ENCODE data around the gene THAP4. TPM values are rescaled to one million over a fixed set of nuclear protein-coding genes. Genes with fewer than 3 reads are reported as not detected.

The THAP4 gene
- total RNA-seq, 1 experiment from 2014 or later: 22.2 TPM

DNA sequence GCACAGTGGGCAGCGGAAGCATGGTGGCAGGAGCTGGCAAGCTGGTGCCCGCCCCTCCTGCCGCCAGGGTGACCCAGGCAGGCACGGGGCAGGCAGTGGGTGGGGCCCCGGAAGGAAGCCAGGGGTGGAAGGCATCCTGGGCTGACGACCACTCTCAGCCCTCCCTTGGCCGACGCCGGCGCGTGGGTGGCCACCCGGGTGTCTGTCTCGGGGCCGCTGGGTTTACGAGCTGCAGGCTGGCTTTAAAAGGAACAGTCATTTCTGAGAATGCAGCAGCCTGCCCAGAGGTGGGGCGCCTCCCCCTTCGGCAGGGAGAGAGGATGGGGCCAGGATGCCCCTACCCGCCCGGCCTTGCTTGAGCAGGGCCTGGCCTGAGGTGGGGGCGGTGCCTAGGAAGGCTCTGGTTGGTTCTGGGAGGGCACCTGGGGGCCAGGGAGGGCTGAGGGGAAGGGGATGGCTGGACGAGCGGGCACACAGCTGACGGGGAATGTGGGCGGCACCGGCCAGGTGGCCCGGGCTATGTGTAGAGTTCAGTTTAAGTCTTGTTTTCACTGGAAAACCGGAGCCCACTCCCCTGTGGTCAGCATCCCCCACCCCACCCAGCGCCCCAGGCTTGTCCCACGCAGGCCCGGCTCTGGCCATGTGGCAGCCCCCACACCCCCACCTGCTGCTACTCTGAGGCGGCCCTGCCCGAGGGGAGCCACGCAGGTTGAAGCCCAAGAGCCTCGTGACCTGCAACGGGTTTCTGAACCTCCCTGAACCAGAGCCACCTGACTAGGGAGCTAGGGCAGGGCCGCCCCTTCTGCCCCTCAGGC is 72.2 kb downstream of the THAP4 start:
- DNase-seq (ENCODE audit: low read depth): no peak

DNA sequence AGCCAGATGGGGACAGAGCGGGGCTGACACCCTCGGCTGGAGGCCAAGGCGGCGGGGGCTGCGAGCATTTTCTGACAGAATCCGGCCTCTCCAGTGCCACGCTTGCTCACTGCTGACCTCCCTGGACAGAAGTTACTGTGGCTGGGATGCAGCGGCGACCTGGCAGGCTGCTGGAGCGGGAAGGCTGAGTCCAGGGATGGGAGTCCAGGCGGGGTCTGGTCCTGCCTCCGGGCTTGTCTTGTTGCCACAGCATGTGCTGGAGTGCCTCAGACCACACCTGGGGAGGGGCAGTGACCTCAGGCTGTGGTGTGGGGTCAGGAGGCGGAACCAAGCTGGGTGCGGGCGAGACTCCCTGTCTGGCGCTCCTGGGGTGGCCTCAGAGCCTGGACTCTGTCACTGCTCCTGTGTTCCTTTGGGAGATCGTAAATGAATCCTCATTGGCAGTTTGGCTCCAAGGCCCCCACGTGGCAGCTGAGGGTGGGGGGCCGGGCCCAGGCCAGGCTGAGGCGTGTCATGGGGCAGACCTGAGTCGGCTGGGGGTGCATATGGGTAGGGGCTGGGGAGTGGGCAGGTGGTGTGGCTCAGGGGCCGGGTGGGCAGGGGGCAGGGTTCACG is 72.9 kb downstream of the THAP4 start:
- no peak for DNase-seq (ENCODE audit: low read depth)

DNA sequence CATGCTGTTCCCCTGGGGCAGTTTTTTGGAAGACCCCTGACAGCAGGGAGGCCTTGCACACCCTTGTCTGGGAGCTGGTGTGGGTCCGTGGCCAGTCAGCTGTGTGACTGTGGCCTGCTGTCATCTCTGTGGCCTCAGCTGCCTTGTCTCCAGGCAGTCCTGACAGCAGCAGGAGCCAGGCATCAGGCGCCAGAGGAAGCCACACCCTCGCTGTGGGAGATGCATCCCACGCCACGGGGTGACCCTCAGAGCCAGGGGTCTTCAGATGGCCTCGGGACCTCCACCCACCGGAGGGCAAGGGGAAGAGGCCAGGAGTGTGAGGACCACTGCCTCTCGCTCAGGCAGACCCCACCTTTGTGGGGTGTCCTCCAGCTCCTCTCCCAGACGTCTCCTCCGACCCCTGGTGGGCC is 73.4 kb downstream of the THAP4 start:
- no peak for DNase-seq (ENCODE audit: low read depth)

DNA sequence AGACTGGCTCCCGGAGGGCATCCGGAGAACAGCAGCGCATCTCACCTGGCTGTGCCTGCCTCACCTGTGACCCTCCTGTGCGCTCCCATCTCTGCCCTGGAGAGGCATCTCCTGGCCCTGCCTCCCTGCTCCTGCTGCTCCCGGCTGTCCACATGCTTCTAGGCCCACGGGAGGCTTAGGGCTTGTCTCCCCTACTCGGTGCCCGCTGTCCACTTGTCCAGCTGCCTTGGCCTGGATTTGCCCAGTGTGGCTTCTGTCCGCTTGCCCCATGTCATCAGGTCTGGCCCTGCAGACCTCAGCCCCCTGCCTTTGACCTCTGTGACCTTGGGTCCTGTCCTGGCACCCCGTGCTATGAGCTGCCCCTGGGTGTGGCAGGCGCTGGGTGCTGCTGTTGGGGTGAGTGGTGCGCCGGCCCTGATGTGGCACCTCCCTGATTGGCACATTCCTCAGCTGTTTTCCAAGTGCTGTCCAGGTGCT is 73.9 kb downstream of the THAP4 start:
- no peak for DNase-seq (ENCODE audit: low read depth)

DNA sequence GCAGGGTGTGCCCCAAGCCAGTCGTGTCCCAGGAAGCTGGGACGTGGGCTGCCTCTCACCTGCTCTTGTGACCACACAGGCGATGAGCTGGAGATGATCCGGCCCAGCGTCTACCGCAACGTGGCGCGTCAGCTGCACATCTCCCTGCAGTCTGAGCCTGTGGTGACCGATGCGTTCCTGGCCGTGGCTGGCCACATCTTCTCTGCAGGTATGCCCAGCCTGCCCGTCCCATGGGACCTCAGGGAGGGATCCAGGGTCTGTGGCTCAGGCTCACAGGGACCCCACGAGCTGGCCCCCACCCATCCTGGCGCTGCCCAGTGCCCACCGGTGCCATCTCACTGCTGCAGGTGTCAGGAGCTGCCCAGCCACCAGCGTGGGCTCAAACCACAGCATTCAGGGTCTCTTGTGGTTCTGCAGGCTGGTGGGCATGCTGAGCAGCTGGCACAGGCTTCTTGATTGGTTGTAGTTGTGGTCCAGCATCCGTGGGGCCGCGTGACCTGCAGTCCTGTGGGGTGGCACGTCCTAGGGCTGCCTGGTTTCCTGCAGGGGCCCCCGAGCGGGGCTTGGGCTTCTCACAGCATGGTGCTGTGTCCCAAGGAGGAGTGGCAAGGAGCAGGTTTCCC is 74.6 kb downstream of the THAP4 start:
- DNase-seq (ENCODE audit: low read depth): no peak

DNA sequence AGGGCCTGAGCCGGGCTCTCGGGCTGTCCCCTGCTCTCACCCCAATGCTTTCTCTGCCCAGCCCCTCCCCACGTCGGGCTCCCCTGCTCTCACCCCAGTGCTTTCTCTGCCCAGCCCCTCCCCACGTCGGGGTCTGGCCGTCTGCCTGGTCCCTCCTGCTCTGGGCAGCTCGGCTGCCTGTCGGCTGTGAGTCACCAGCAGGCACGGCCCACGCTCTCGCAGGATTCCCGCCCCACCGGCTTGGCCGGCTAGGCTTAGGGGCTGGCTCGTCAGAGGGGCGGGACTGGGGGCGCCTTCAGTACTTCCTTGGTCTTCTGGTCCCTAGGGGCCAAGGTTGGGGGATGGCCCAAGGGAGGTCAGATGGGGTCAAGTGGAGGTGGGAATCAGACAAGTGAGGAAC is 75.1 kb downstream of the THAP4 start:
- peak; percentile 41 for DNase-seq (ENCODE audit: low read depth)

DNA sequence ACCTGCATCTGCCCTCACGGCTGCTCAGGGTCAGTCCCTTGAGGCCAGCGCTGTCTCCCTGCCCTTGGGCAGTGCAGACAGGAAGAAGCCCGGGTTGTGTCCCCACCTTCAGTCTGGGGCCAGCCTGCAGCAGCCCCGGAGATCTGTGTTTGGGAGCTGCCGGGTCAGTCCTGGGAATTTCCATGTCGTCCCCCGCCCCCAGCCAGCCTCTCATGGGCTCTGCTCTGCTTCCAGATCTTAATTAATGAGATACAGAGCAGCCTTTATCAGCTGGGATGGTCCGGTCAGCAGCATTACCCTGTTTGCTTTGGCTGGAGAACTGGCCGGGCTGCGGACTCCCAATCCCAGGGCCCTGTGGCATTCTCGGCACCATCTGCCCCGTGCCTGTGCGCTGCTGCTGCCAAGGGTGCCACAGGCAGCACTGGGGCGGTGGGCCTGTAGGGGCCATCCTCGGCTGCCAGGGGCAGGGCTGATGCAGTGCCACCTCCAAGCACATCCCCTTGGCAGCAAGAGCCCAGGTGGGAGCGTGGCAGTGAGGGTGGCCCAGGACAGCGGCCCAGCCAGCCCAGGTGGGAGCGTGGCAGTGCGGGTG is 76.0 kb downstream of the THAP4 start:
- no peak for DNase-seq (ENCODE audit: low read depth)

DNA sequence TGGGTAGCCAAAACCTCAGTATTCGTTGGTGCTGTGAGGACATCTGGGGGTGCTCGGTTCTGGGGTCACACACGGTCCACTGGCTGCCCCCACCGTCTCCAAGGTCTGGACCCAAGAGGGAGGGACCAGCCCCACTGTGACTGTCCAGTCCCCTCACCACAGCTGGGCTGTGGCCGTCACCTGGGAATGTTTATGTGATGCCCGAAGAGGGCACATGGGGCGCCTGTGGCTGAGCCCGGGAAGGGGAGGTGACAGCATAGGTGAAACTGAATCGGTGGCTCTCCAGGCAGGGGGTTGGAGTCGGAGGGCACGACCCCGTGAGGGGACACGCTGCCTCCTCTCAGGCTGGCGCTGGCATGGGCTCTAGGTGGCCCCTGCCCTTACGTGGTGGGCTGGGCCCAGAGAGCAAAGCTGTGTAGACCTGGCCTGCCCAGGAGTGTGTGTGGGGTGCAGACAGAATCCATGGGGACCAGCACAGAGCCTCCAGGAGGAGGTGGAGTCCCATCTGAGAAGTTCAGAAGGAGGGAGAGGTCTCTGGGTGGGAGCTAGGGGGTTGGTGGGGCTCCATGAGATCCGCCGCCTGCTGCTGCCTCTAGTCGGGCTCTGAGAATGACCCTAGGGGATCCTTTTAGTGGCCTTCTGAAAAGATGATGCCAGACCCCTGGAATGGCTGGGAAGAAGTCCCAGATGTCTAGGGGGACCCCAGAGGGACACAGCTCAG is 76.6 kb downstream of the THAP4 start:
- no peak for DNase-seq (ENCODE audit: low read depth)

DNA sequence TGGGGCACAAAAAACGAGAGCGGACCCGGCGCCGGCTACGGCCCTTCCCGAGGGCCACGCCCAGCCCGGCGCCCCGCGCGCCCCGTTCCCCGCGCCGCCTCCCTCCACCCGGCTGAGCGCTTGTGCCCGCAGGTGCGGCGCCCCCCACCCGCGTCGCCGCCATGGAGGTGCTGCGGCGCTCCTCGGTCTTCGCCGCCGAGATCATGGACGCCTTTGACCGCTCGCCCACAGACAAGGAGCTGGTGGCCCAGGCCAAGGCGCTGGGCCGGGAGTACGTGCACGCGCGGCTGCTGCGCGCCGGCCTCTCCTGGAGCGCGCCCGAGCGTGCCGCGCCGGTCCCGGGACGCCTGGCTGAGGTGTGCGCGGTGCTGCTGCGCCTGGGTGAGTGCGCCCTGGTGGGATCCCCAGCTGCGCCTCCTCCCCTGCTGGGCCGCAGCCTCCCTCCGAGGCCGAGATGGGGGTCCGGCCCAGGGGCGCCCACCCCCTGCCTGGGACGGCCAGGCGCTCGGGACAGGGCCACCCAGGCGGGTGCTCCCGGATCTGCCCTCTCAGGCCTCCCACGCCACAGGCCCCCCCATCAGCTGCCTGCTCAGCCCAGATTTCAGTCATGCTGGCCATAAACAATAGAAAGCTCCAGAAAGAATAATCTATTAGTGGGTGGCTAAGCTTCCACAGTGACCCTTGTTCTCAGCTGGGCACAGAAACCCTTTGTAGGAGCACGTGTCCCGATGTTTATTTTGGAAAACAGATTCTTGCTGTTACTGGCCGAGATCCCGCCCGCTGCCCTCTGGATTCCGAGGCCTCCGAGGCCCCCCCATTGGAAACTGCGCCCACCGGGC is 77.4 kb downstream of the THAP4 start:
- DNase-seq (ENCODE audit: low read depth): peak; percentile 41

DNA sequence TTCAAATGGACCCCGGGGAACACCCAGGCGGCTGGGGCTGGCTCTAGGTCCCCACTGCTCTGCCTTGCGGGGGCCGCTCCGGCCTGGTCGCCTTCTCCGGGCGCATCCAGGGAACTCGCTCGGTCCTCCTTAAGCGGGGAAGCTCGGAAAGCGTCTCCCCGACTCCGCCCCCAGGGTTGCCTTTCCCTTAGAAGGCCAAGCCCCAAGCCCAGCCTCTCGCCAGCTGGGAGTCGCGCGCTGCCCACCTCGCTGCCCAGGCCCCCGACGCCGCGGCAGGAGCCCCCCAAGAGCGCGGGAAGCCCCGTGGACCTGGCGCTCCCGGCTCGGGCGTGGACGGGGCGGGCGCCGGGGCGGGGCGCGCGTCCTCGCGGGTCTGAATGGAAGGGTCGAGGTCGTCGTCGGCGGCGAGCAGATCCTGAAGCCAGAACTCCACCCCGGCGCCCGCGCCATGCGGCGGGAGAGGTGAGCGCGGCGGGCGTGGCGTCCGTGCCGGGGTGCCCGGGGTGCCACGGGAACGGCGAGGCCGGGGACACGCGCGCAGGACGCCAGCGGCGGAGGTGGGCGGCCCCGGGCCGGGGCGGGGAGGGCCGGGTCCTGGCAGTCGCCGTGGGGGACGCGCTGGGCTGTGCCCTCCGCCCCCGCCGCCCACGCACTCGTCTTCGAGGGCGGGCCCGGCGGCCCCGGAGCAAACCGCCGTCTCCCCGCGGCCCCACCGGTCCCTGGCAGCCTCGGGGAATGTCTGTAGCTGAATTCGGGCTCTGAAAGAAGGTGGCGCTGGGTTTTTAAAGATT is 78.2 kb downstream of the THAP4 start, which contains the start of gene BOK:
TSS of gene BOK (plus strand) at position 214 of the 791 bp plus-strand sequence. CDS start 739 bp downstream, outside the sequence.
- peak; percentile 57 for DNase-seq (ENCODE audit: low read depth)

DNA sequence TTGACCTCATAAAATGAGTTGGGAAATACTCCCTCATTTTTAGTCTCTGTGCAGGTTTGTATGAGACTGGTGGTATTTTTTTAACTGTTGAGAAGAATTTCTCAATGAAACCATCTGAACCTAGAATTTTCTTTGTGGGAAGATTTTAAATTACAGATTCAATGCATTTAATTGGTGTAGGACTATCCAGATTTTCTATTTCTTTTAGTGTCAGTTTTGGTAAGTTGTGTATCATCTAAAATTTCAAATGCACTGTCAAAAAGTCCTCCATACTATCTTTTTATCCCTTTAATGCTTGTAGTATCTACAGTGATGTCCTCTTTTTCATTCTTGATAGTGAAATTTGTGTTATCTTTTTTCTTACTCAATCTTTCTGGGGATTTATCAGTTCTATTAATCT is 80.2 kb downstream of the THAP4 start:
- DNase-seq (ENCODE audit: low read depth): no peak

DNA sequence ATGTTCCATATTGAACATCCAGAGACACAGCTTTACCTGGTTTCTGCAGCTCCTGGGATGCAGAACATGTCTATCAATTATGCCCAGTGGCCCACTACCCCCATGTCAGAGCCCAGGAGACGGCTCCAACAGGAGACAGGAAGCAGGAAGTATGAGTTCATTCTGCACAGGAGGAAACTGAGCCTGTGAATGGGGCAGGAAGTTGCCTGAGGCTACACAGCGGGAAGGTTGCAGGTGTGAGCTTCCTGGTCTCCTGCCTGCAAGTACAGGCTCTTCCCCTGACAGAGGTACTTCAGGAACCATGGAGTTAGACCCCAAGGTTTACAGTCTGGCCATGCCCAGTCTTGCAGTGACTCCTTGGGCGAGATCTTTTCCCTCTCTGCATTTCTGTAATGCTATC is 81.2 kb downstream of the THAP4 start:
- DNase-seq (ENCODE audit: low read depth): no peak

DNA sequence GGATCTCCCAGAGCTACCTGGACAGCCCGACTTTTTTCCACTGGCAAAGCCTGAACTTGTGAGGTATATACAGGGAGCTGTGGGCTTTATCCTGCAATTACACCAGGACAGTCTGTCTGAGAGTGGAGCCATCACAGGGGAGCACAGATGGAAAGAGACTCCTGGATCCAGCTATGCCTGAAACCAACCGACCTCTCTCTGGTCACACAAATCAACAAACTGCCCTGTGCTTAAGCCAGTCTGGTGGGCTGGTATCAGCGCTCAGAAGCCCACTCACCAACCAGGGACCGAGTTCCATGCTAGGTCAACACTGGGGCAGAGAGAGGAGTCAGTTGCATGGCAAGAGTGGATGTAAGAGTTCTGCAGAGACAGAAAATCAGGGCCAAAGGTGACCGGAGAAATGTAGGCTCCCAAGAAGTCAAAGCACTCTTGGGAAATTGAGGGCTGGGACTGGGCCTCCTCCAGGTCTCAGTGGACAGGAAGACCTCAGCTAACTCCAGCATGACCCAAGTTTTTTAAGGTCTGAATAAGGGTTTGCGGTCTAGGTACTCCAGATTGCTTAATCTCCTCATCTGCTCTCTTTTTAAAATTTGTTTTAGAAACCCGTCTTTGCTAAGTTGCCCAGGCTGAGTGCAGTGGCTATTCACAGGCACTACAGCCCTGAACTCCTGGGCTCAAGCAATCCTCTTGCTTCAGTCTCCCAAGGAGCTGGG is 82.2 kb downstream of the THAP4 start:
- no peak for DNase-seq (ENCODE audit: low read depth)

DNA sequence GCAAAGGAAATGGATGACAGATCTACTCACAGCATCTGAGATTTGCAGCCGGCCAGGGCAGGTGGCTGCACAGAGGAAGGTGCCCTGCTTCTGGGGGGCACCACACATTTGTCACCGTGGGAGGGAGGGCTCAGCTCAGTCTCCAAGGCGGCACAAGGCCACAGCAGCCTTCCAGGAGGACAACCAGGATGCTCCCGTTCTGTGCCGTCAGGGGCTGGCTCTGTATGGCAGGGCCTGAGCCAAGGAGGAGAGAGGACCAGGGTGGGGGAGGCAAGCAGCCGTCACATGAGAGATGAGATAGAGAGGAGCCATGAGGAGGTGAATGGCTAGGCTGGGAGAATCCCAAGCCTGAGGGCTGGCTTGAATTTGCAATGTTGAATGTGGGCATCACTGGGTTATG is 83.0 kb downstream of the THAP4 start:
- DNase-seq (ENCODE audit: low read depth): no peak

DNA sequence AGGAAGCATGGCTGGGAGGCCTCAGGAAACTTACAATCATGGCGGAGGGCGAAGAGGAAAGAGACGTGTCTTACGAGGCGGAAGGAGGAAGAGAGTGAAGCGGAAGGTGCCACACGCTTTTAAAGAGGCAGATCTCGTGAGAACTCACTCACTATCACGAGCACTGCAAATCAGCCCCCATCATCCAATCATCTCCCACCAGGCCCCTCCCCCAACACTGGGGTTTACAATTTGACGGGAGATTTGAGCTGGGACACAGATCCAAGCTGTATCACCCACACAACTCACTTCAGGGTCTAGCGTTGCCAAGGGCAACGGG is 83.5 kb downstream of the THAP4 start:
- no peak for DNase-seq (ENCODE audit: low read depth)

DNA sequence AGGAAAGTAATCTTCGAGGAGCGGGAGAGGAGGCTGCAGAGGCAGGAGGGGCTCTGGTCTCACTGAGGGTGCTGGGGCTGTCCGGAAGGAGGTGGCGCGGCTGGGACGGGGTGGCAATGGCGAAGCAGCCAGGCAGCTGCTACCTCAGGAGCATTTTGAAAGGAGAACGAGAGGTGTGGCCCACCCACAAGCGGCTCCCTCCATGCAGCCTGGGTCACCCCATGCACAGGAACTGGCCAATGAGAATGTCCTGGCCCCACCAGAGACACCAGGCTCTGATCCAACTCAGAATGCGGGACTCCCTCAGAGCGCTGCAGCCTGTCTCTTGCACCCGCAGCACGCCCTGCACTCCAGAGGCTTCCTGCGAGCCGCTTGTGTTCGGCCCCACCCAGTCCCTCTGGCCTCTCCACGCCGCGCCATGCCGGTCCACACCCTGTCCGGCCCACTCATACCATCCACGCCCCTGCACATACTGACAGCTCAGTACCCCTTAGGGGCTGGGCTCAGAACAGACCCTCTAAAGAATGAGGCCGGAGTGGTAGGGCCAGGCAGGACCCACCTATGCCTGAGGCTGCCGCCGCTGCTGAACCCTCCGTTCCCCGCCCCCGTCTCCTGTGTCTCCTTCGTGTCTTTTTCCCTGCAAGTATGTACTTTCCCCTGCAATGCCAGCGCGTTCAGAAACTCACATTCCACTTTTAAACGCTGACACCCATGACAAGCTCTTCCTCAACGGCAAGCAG is 84.8 kb downstream of the THAP4 start:
- DNase-seq (ENCODE audit: low read depth): no peak

DNA sequence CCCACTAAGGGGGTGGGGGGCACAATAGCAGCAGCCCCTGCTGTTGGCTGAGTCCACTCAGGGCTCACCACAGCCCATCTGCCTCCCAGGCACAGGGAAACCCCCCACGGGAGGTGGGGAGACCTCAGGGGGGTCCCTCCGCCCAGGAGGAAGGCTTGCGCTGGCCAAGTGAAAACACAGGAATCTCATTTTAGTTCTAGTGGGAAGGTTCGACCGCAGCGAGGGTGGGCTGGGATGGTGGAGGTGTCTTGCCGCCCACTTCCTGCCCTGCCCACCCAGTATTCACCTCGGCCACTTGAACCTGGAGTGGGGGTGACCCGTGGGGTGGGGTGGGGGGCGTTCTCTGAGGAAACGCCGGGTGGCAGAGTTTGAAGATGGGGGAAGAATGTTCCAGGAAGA is 85.4 kb downstream of the THAP4 start:
- no peak for DNase-seq (ENCODE audit: low read depth)

Measured in M059J (cell line).